Astrocyte of the cerebellum (primary cell): ENCODE measurements around the gene GAPDHS.

Experiments used
- DNase-seq: peaks from one replicate; pipeline ENCODE4 v3.0.0-alpha.2; 2011; ENCODE audit warnings: low read depth
- H3K4me3 ChIP-seq: 2 replicates; pipeline ENCODE4 v1.5.1; 2011; ENCODE audit warnings: mild to moderate bottlenecking, low read depth, low read length, moderate library complexity
- in situ Hi-C: cut with HindIII; loops from 2 replicates; pipeline ENCODE4 v1.10.0; 2017; ENCODE audit warnings: low sequenced_read_pairs
- TF ChIP-seq, protein P1 (sequence below): IDR thresholded peaks from 2 replicates; pipeline ENCODE4 v1.5.1; 2012; ENCODE audit warnings: low read length, low read depth, moderate library complexity, mild to moderate bottlenecking; ENCODE audit errors: missing control alignments

The GAPDHS gene

GRCh38 chr19:35522745-35523327, 10.4 kb upstream of the GAPDHS start:
- H3K4me3 ChIP-seq, result no peak overlapping the region
- in situ Hi-C loops, result no loop called here
- DNase-seq, result no peak
- TF ChIP-seq, protein P1, sequence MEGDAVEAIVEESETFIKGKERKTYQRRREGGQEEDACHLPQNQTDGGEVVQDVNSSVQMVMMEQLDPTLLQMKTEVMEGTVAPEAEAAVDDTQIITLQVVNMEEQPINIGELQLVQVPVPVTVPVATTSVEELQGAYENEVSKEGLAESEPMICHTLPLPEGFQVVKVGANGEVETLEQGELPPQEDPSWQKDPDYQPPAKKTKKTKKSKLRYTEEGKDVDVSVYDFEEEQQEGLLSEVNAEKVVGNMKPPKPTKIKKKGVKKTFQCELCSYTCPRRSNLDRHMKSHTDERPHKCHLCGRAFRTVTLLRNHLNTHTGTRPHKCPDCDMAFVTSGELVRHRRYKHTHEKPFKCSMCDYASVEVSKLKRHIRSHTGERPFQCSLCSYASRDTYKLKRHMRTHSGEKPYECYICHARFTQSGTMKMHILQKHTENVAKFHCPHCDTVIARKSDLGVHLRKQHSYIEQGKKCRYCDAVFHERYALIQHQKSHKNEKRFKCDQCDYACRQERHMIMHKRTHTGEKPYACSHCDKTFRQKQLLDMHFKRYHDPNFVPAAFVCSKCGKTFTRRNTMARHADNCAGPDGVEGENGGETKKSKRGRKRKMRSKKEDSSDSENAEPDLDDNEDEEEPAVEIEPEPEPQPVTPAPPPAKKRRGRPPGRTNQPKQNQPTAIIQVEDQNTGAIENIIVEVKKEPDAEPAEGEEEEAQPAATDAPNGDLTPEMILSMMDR, result no peak

GRCh38 chr19:35524181-35524837, 8.9 kb upstream of the GAPDHS start:
- TF ChIP-seq, protein P1, result no peak
- no peak overlapping the region for H3K4me3 ChIP-seq
- in situ Hi-C loops, result no loop called here
- no peak for DNase-seq

- no peak overlapping the region for H3K4me3 ChIP-seq
- no peak for DNase-seq
- TF ChIP-seq, protein P1, result no peak
- in situ Hi-C loops, result no loop called here
These were observed 7.4 kb upstream of the GAPDHS start for GRCh38 chr19:35525873-35526272.

GRCh38 chr19:35528218-35529038, 4.8 kb upstream of the GAPDHS start, which contains the start of gene SBSN:
Gene SBSN (minus strand): TSS chr19:35528311. CDS start chr19:35528281, 30 bp downstream.
- H3K4me3 ChIP-seq, result no peak within 1 kb of the TSS
- in situ Hi-C loops, result no loop called here
- TF ChIP-seq, protein P1, result no peak
- DNase-seq, result no peak

GRCh38 chr19:35529241-35530218, 3.7 kb upstream of the GAPDHS start:
- in situ Hi-C loops, result no loop called here
- no peak overlapping the region for H3K4me3 ChIP-seq

More at GRCh38 chr19:35529241-35530218, 3.7 kb upstream of the GAPDHS start:
- DNase-seq, result no peak
- TF ChIP-seq, protein P1, result no peak
